Liver (tissue), 3 donors: Measurements from ENCODE around the gene OR12D3.
"Not testable (repeated sequence)": the region's sequence is repeated elsewhere in the genome, so short reads cannot be mapped to it uniquely, and the experiment has no call there.

Experiments
- EGR1 ChIP-seq, 2 donors: IDR thresholded peaks; 2 replicates each; pipeline ENCODE4 v1.6.1; 2016 to 2018; ENCODE audit warnings: antibody characterized with exemption in 2 of 2, low read depth in 2 of 2
- GABPA ChIP-seq, 2 donors: IDR thresholded peaks in 1 of 2; conservative IDR thresholded peaks in 1 of 2; 2 replicates each; pipeline ENCODE4 v1.6.1; 2016; ENCODE audit warnings: antibody characterized with exemption in 2 of 2, mild to moderate bottlenecking in 1 of 2, moderate library complexity in 1 of 2
- RAD21 ChIP-seq, 2 donors: IDR thresholded peaks; 2 replicates each; pipeline ENCODE4 v1.6.1; 2016; ENCODE audit warnings: antibody characterized with exemption in 2 of 2, mild to moderate bottlenecking in 2 of 2
- SP1 ChIP-seq: IDR thresholded peaks from 2 replicates; pipeline ENCODE4 v1.6.1; 2018; ENCODE audit warnings: antibody characterized with exemption, mild to moderate bottlenecking
- YY1 ChIP-seq: IDR thresholded peaks from 2 replicates; pipeline ENCODE4 v1.6.1; 2016; ENCODE audit warnings: antibody characterized with exemption, mild to moderate bottlenecking
- TF ChIP-seq, protein P1 (sequence below): IDR thresholded peaks from 2 replicates; pipeline ENCODE4 v1.6.1; 2016; ENCODE audit warnings: antibody characterized with exemption, mild to moderate bottlenecking
- TF ChIP-seq, protein P2 (sequence below): IDR thresholded peaks from 2 replicates; pipeline ENCODE4 v1.6.1; 2016; ENCODE audit warnings: antibody characterized with exemption
- TF ChIP-seq, protein P3 (sequence below): IDR thresholded peaks from 2 replicates; pipeline ENCODE4 v1.6.1; 2016; ENCODE audit warnings: antibody characterized with exemption
- TF ChIP-seq, protein P4 (sequence below): fragments of 150-350 bp; IDR thresholded peaks from 2 replicates; pipeline ENCODE4 v1.5.1; 2017; ENCODE audit warnings: improper control_type of control experiment, low read depth, low read length; ENCODE audit not compliant: missing input control
- TF ChIP-seq, protein P5 (sequence below): IDR thresholded peaks from 2 replicates; pipeline ENCODE4 v1.6.1; 2016; ENCODE audit warnings: antibody characterized with exemption
- donor health status: healthy.
- donor health status: healthy.

DNA sequence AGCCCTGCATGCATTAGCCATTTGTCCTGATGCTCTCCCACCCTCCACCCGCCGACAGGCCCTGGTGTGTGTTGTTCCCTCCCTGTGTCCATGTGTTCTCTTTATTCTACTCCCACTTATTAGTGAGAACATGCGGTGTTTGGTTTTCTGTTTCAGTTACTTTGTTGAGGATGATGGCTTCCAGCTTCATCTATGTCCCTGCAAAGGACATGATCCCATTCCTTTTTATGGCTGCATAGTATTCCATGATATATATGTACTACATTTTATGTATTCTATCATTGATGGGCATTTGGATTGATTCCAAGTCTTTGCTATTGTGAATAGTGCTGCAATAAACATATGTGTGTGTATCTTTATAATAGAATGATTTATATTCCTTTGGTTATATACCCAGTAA is 25.7 kb downstream of the OR12D3 start:
- TF ChIP-seq, protein P1, sequence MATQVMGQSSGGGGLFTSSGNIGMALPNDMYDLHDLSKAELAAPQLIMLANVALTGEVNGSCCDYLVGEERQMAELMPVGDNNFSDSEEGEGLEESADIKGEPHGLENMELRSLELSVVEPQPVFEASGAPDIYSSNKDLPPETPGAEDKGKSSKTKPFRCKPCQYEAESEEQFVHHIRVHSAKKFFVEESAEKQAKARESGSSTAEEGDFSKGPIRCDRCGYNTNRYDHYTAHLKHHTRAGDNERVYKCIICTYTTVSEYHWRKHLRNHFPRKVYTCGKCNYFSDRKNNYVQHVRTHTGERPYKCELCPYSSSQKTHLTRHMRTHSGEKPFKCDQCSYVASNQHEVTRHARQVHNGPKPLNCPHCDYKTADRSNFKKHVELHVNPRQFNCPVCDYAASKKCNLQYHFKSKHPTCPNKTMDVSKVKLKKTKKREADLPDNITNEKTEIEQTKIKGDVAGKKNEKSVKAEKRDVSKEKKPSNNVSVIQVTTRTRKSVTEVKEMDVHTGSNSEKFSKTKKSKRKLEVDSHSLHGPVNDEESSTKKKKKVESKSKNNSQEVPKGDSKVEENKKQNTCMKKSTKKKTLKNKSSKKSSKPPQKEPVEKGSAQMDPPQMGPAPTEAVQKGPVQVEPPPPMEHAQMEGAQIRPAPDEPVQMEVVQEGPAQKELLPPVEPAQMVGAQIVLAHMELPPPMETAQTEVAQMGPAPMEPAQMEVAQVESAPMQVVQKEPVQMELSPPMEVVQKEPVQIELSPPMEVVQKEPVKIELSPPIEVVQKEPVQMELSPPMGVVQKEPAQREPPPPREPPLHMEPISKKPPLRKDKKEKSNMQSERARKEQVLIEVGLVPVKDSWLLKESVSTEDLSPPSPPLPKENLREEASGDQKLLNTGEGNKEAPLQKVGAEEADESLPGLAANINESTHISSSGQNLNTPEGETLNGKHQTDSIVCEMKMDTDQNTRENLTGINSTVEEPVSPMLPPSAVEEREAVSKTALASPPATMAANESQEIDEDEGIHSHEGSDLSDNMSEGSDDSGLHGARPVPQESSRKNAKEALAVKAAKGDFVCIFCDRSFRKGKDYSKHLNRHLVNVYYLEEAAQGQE: not testable (repeated sequence)
- TF ChIP-seq, protein P2, sequence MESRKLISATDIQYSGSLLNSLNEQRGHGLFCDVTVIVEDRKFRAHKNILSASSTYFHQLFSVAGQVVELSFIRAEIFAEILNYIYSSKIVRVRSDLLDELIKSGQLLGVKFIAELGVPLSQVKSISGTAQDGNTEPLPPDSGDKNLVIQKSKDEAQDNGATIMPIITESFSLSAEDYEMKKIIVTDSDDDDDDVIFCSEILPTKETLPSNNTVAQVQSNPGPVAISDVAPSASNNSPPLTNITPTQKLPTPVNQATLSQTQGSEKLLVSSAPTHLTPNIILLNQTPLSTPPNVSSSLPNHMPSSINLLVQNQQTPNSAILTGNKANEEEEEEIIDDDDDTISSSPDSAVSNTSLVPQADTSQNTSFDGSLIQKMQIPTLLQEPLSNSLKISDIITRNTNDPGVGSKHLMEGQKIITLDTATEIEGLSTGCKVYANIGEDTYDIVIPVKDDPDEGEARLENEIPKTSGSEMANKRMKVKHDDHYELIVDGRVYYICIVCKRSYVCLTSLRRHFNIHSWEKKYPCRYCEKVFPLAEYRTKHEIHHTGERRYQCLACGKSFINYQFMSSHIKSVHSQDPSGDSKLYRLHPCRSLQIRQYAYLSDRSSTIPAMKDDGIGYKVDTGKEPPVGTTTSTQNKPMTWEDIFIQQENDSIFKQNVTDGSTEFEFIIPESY: not testable (repeated sequence)
- TF ChIP-seq, protein P3, sequence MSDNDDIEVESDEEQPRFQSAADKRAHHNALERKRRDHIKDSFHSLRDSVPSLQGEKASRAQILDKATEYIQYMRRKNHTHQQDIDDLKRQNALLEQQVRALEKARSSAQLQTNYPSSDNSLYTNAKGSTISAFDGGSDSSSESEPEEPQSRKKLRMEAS: not testable (repeated sequence)
- TF ChIP-seq EGR1 (IDR thresholded peaks at IDR 0.05; ENCODE audit: low read depth in 2 of 2); YY1; RAD21 (IDR thresholded peaks at IDR 0.05); GABPA (IDR thresholded peaks at IDR 0.05 in 1 of 2, conservative IDR thresholded peaks at IDR 0.05 in 1 of 2); SP1: not testable (repeated sequence)
- TF ChIP-seq, protein P4, sequence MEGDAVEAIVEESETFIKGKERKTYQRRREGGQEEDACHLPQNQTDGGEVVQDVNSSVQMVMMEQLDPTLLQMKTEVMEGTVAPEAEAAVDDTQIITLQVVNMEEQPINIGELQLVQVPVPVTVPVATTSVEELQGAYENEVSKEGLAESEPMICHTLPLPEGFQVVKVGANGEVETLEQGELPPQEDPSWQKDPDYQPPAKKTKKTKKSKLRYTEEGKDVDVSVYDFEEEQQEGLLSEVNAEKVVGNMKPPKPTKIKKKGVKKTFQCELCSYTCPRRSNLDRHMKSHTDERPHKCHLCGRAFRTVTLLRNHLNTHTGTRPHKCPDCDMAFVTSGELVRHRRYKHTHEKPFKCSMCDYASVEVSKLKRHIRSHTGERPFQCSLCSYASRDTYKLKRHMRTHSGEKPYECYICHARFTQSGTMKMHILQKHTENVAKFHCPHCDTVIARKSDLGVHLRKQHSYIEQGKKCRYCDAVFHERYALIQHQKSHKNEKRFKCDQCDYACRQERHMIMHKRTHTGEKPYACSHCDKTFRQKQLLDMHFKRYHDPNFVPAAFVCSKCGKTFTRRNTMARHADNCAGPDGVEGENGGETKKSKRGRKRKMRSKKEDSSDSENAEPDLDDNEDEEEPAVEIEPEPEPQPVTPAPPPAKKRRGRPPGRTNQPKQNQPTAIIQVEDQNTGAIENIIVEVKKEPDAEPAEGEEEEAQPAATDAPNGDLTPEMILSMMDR: not testable (repeated sequence)
- TF ChIP-seq, protein P5, sequence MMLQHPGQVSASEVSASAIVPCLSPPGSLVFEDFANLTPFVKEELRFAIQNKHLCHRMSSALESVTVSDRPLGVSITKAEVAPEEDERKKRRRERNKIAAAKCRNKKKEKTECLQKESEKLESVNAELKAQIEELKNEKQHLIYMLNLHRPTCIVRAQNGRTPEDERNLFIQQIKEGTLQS: not testable (repeated sequence)
